Measurements from ENCODE around the gene PLCB2.

The PLCB2 gene

DNA sequence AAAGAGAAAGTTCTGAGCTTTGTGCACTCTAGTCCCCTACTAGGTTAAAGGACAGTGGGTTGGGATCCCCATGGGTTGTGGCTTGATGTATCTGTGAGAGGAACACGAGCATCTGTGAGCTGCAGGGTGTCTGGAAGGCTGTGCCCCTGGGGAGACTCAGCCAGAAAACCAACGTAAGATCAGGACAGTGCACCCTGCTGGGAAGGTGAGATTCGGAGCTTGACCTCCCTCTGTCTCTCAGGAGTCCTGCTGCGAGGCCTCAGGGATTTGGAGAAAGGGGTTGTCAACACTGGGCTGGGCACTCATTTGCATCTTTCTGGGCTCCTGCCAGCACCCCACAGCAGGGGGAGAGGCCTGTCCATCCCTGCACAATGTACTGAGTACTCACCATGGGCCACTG lies 40.1 kb downstream of the PLCB2 start:
- no peak for DNase-seq

- DNase-seq: no peak
Measured at GRCh38 chr15:40266828-40267304, 40.9 kb downstream of the PLCB2 start.

DNA sequence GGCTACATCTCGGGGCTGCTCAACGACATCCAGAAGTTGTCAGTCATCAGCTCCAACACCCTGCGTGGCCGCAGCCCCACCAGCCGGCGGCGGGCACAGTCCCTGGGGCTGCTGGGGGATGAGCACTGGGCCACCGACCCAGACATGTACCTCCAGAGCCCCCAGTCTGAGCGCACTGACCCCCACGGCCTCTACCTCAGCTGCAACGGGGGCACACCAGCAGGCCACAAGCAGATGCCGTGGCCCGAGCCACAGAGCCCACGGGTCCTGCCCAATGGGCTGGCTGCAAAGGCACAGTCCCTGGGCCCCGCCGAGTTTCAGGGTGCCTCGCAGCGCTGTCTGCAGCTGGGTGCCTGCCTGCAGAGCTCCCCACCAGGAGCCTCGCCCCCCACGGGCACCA lies 41.9 kb downstream of the PLCB2 start:
- DNase-seq: no peak

DNA sequence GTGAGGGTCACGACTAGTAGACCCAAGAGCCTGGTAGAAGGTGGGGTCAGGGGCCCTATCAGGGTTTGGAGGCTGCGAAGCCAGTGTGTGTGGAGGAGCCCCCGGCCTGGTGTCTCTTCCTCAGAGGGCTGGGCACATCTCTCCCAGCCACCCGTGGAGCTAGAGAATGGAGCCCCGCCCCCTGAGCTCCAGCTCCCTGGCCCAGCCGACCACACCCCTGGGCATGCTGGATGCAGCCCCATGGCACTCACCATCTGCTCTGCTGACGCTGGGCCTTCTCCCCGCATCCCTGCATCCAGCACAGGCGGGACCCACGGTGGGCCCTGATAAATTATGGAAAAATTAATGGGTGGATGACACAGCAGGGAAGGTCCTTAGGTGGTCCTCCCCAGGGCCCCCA lies 42.4 kb downstream of the PLCB2 start:
- no peak for DNase-seq

DNA sequence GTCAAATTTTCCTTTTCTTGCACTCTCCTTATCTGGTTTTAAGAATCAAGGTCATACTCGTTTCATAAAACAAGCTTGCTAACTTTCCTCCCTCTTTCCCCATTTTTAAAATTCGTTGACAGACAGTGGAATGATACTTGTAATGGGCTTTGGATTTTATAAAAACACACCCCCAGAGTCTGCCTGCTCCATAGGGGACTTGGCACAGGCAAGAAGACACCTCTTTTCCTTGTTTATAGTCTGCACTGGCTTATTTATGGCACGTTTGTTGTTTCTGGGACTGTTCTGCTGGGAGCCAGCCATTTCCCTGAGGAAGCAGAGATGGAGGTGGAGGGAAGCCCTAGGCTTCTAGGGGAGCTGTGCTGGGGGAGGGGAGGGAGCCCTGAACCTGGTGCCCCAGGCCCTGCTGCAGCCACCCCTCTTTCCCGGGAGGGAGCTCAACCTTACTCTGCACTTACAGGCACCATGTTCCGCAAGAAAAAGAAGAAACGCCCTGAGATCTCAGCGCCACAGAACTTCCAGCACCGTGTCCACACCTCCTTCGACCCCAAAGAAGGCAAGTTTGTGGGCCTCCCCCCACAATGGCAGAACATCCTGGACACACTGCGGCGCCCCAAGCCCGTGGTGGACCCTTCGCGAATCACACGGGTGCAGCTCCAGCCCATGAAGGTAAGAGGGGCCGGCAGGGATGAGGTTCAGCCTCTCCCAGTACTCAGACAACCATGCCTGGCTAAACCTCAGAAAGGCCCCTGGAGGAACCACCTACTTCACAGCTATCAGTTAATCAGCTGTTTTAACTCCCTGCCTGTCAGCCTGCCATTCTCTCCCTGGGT lies 43.2 kb downstream of the PLCB2 start:
- no peak for DNase-seq

DNA sequence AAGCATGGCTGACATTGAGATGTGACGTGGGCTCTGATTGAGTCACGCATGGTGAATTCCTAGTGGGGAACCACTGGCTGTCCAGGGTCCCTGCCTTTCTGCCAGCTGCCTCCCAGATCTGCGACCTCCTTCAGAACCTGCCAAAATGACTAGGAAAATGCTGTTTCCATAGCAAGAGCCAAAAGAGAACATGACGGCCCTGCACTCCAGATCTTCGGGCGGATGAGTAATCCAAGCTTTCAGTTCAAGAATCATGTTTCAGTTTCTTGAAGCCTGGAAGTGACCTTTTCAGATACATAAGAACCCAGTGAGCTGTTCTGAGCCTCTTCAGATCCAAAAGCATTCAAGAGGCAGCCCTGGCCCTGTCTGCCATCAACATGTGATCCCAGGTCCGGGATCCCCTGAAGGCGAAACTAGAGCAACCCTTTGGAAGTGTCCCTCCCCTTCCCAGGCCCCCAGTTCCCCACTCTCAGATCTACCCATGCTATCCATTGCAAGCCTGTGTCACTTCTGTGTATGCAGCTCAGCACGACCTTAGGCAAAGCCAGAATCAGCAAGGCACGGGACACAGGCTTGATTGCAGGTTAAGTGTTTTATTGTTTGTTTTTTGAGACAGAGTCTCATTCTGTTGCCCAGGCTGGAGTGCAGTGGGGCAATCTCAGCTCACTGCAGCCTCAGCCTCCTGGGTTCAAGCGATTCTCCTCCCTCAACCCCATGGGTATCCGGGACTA lies 44.5 kb downstream of the PLCB2 start:
- no peak for DNase-seq

DNA sequence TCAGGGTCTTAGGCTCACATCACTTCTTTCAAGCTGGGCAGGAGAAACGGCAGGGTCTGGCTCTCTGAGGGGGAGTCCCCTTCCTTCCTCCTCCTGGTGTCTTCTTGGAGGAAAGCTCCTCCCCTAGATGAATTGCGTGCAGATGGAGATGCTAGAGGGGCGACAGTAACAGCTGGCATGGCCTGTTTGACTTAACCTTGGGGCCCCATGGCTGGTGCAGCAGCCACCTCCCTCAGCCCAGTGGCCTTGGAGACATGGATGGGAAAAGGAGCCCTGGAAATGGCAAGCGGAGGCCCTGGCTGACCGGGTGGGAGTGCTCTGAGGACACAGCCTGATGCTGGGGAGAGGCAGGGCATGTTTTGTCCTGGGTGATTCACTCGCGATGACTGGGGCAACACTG lies 48.7 kb downstream of the PLCB2 start:
- DNase-seq: no peak

- DNase-seq: no peak
Measured at GRCh38 chr15:40258544-40258943, 49.2 kb downstream of the PLCB2 start.

DNA sequence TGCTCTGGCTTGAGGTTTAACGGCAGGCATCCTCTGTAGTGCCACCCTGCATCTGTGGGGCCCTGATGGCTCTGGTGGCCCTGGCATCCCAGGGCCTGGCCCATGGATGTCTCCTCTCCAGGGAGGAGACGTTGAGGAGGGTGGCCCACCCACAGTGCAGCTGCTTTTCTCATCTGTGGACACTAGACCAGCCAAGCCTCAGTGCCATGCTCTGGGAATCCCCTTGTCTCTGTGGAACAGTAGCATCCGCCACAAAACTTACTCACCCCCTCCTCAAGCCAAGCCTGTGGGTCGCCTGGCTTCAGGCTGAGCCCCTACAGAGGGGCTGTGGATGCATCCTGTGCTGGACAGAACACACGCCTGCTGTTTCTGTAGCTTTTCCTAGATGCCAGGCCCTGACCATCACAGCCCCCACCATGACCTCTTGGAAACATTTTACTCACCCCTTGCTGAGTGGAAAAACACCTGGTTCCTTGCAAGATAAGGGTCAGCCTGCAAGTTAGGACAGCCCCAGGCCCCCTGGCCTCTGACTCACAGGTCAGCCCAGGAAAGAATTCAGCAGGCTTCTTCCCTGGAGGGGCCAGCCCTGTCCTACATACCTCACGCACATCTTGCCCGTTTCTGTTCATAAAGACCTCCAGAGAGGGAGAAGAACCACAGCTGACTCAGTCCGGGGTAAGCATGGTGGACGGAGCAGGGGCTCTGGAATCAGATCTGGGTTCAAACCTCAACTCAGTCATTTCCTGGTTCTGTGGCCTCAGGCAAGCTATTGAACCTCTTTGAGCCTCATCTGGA lies 49.9 kb downstream of the PLCB2 start:
- DNase-seq: no peak

- DNase-seq: peak; percentile 19 to 49
Measured at GRCh38 chr15:40256638-40257235, 51.0 kb downstream of the PLCB2 start.

- no peak for DNase-seq
Measured at GRCh38 chr15:40255033-40255432, 52.7 kb downstream of the PLCB2 start.

- DNase-seq: no peak
Measured at GRCh38 chr15:40254452-40254851, 53.3 kb downstream of the PLCB2 start.

GRCh38 chr15:40253167-40253790 lies 54.5 kb downstream of the PLCB2 start:
- DNase-seq: no peak

DNA sequence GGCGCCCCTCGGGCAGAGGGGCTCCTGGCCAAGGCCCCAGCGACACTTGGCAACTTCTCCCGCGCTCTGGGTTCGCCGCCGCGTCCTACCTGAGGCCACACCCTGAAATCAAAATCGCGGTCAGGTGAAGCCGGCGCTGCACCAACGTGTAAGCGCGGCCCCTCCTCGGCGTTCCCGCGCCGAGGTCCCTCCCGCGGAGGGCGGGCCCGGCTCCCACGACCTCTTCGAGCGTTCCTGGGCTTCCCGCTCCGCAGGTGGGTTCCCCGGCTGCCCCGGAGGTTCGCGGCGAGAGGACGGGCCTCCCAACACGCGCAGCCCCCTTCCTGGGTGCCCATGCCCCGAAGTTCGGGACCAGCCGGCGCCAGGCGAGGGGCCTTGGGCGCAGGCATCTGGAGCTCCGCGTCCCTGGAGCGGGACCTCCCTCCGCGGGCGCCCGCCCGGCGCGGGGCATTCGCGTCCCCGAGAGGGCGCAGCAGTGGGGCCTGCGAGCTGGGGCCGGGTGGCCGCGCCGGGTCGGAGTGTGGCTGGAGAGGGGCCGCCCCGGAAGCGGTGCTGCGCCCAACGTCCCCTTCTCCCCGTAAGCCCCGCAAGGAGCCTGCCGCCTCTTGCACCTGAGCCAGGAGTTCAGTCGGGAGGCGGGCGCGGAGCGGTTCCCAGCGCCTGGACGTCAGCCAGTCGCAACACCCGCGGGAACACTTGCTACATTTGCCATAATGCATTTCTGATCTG lies 55.1 kb downstream of the PLCB2 start:
- DNase-seq: no peak

- no peak for DNase-seq
Measured at GRCh38 chr15:40252141-40252437, 55.6 kb downstream of the PLCB2 start.

DNA sequence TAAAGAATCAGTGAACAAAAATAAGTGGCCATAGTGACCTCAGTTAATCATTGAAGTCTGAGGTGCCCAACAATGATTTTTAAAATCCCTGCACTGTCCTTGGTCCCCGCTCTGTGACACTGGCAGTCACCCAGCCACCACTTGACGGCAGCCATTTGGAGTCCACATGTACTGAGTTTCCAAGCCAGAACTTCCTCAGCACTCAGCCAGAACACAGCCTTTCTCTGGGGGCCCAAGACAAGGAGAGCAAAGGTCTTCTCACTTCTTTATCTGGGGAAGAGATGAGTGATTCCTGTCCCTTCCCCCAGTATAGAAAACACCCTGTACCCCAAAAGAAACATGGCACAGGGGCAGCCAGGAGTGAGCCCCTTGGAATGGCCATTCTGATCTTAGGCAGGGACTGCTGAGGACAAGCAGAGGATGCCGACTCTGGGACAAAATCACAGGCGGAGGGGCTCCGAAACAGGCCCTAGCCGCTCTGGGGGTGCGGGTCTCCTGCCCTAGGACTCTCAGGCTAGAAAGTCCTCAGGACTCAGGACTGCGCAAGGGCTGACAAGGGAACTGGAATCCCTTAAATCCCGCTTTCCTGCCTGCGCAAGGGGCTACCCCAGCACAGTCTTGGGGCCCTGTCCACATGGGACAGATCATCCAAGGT lies 56.1 kb downstream of the PLCB2 start:
- DNase-seq: no peak

DNA sequence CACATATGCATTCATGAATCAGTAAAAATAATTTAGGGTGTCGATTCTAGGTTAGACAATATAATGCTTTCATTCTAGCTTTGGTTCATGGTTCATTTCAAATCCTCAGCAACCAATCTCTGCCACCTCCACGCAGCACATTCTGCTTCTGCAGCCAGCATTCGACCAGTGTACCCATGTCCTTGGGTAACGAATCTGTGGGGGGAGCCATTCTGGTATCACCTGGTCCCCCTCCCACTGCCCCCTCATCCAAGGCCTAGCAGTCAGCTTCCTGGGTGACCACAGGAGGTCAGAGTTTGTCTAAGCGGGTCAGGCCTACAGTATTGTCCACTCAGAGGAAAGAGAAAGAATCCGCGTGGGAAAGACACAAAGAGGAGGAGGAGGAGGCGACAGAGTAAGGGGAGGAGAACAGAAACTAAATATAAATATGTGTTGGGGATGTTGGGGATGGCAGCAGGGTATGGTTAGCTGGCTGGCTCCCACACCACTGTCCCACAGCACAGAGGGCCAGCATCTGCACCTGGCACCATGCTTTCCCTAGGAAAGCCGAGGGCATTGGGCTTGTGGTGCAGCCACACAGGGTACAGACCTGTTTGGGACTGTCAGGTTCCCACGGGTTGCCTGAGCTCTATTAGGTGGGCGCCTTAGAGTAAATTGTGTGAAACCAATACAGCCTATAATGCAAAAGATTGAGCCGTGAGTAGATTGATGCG lies 56.8 kb downstream of the PLCB2 start:
- DNase-seq: no peak

DNA sequence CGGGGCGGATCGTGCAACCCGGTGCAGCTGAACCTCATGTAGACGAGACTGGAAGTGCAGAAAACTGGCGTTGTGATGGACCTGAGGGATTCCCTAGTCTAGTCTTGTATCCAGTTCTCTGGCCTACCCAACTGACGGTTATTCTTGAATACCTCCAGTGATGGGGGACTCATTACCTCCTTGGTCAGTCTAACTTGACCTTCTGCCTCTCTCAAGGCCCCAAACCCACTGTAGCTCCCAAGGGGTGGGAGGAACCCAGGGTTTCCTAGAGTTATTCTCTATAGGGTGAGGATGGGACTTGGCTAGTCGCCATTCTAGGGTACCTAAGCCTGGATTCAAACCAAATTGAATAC lies 57.5 kb downstream of the PLCB2 start:
- no peak for DNase-seq

GRCh38 chr15:40249477-40250303 lies 58.0 kb downstream of the PLCB2 start:
- DNase-seq: no peak

Measured in CD4-positive, alpha-beta T cell treated with Interferon alpha-2 for 1 hour (primary cell).